ENCODE results near the gene MAP3K4. TPM values are rescaled to one million over a fixed set of nuclear protein-coding genes. Genes with fewer than 3 reads are reported as not detected.
"Not testable (repeated sequence)": the region's sequence is repeated elsewhere in the genome, so short reads cannot be mapped to it uniquely, and the experiment has no call there.

MAP3K4 gene
- total RNA-seq, 4 donors from 2014 or later: 22.5 to 38.0 (median 27.4) TPM

DNA sequence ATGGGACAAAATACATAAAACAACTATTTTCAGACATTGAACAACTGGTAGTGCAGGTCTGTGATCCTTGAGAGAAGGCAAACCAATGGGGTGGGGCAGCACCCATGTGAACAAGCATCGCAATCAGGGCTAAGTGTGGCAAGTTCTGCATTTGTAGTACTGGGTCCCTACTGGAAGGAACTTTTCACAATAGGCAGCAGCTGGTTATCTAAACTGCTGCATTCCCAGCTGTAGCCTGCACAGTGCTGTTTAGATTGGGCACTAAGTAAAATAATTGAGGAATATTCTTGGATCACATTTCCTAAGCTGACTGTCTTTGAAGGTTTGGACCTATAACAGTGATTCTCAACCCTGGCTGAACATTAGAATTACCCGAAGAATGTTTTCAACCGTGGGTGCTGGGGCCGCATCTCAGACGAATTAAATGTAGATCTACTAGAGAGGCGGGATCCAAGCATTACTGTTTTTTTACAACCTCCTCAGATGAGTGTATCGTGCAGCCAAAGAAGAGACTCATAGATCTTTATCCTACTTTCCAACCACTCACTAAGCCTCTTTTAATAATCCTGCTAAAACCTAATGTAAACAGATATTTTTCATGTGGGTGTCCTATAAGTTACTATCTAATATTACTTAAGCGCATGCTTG is 12.4 kb upstream of the MAP3K4 start:
- intact Hi-C loops (cut with DNase I): no loop called here
- TF ChIP-seq POLR2A (IDR thresholded peaks at IDR 0.05): no peak
- TF ChIP-seq, protein P1, sequence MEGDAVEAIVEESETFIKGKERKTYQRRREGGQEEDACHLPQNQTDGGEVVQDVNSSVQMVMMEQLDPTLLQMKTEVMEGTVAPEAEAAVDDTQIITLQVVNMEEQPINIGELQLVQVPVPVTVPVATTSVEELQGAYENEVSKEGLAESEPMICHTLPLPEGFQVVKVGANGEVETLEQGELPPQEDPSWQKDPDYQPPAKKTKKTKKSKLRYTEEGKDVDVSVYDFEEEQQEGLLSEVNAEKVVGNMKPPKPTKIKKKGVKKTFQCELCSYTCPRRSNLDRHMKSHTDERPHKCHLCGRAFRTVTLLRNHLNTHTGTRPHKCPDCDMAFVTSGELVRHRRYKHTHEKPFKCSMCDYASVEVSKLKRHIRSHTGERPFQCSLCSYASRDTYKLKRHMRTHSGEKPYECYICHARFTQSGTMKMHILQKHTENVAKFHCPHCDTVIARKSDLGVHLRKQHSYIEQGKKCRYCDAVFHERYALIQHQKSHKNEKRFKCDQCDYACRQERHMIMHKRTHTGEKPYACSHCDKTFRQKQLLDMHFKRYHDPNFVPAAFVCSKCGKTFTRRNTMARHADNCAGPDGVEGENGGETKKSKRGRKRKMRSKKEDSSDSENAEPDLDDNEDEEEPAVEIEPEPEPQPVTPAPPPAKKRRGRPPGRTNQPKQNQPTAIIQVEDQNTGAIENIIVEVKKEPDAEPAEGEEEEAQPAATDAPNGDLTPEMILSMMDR (IDR thresholded peaks at IDR 0.05): no peak
- 48 to 62% methylated on average over 8 of the region's 8 CpGs for WGBS, 2 donors
- no peak overlapping the region for H3K4me3 ChIP-seq
- peaks cover 0 to 8% (median 8%) of the 10 kb centered on the region in 3 donors for H3K9me3 ChIP-seq
- no peaks in the 10 kb centered on the region for H3K27me3 ChIP-seq
- H3K36me3 ChIP-seq: no peaks in the 10 kb centered on the region
- peak overlapping the region in 3 of 4 donors; percentile 2 to 50 (median 46) for H3K27ac ChIP-seq
- H3K4me1 ChIP-seq: peaks cover under 1 to 30% (median 6%) of the 10 kb centered on the region in 3 donors
- no peak for DNase-seq

DNA sequence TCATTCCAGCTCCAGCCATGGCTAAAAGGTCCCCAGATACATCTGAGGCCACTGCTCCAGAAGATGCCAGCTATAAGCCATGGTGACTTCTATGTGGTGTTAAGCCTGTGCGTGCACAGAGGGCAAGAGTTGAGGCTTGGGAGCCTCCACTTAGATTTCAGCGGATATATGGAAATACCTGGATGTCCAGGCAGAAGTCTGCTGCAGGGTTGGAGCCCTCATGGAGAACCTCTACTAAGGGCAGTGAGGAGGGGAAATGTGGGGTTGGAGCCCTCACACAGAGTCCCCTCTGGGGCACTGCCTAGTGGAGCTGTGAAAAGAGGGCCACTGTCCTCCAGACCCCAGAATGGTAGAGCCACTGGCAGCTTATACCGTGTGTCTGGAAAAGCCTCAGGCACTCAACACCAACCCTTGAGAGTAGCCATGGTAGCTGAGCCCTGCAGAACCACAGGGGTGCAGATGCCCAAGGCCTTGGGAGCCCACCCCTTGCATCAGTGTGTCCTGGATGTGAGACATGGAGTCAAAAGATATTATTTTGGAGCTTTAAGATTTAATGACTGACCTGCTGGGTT is 8.1 kb upstream of the MAP3K4 start:
- intact Hi-C loops (cut with DNase I); H3K27me3 ChIP-seq; H3K9me3 ChIP-seq; H3K4me3 ChIP-seq; DNase-seq; H3K27ac ChIP-seq; H3K36me3 ChIP-seq: not testable (repeated sequence)
- WGBS, 2 donors: 73 to 96% methylated on average over 2 to 3 of the region's 3 CpGs
- H3K4me1 ChIP-seq: peaks cover 0 to 13% (median 0%) of the 10 kb centered on the region in 3 donors

DNA sequence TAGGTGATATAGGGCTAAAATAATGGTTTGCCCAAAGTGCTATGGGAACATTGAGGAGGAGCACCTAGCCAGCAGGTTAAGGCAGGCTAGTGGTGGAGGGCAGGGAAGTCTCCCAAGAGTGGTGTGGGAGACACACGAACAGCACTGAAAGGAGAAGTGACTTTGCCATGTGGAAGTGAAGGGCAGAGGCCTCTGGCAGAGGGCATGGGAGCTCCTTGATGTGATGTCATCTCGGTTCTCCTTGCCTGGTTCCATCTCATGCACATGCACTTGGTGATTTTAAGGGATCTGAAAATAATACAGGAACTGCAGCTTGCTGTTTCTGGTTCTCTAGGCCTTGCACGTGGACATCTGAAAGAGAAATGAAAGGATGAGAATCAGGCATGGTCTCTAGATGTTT is 4.7 kb upstream of the MAP3K4 start:
- Histone ChIP-seq H3K9me3 (peaks cover 0 to 8% (median 8%) of the 10 kb centered on the region in 3 donors), H3K27ac (no peak overlapping the region), H3K27me3 (no peaks in the 10 kb centered on the region), H3K4me1 (peaks cover 0 to 9% (median 4%) of the 10 kb centered on the region in 3 donors), H3K4me3 (no peak overlapping the region), H3K36me3 (no peaks in the 10 kb centered on the region)
- DNase-seq: no peak
- TF ChIP-seq POLR2A (IDR thresholded peaks at IDR 0.05): no peak
- TF ChIP-seq, protein P1 (IDR thresholded peaks at IDR 0.05): no peak
- 73 to 79% methylated on average over 3 of the region's 3 CpGs for WGBS, 2 donors
- intact Hi-C loops (cut with DNase I): no loop called here

DNA sequence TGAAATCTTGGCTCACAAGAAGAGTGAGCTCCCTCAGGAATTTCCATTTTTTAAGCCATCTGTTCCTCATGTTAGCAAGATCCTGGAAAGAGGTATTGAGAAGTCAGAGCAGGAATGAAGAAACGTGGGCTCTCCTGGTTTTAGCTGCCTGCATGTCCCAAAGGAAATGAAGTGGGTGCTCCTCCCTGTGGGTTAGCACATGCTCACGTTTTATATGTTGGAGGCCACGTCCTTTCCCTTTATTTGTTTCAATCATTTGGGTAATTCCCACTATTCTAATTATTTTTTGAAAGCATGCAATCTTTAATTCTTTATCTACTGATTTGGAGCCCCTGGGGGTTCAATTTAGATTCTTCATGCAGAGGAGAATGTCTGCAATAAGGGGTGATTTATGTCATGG is 4.3 kb upstream of the MAP3K4 start:
- DNase-seq: no peak
- no peak overlapping the region for H3K4me3 ChIP-seq
- H3K9me3 ChIP-seq: peaks cover 0 to 8% (median 8%) of the 10 kb centered on the region in 3 donors
- H3K4me1 ChIP-seq: peaks cover 0 to 9% (median 4%) of the 10 kb centered on the region in 3 donors
- H3K36me3 ChIP-seq: no peaks in the 10 kb centered on the region
- intact Hi-C loops (cut with DNase I): no loop called here
- no peaks in the 10 kb centered on the region for H3K27me3 ChIP-seq
- no peak overlapping the region for H3K27ac ChIP-seq
- WGBS, 2 donors: 74 to 75% methylated on average over 3 of the region's 3 CpGs
- TF ChIP-seq, protein P1 (IDR thresholded peaks at IDR 0.05): no peak
- no peak for TF ChIP-seq POLR2A (IDR thresholded peaks at IDR 0.05)

DNA sequence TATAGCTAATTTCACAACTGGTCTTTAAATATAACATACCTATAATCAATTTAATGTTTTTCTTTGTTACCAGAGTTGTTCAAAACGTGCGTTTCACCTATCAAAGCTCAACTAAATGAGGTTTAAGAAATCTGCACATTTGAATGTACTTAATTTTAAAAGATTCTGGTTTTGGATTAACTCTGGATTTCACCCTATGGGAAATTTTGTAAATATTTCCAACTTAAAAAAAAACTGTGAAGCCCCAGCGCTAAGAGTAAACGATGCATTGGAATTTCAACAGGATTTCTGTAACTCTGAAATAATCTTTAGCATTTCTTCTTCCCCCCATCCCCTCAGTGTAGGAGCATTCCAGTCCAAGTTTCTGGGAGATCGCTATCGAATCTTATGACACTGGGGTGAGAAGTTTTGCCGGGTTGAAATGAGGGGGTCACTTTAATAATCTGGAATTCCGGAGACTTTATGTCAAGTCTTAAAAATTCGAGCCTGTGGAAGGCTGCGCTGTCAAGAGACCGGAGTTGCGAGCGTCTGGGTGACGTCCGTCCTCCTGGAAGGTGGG is 643 bp upstream of the MAP3K4 start:
- no peaks in the 10 kb centered on the region for H3K27me3 ChIP-seq
- H3K4me1 ChIP-seq: peaks cover 8 to 45% (median 23%) of the 10 kb centered on the region in 3 donors
- peak overlapping the region; percentile 75 to 97 (median 94) for H3K4me3 ChIP-seq
- TF ChIP-seq, protein P1 (IDR thresholded peaks at IDR 0.05): no peak
- no peak for TF ChIP-seq POLR2A (IDR thresholded peaks at IDR 0.05)
- no peaks in the 10 kb centered on the region for H3K9me3 ChIP-seq
- WGBS, 2 donors: 2 to 3% methylated on average over 8 of the region's 15 CpGs
- peak overlapping the region; percentile 89 to 98 (median 97) for H3K27ac ChIP-seq
- no peak for DNase-seq
- no peaks in the 10 kb centered on the region for H3K36me3 ChIP-seq
- intact Hi-C loops (cut with DNase I): loop anchor here (5.0 kb wide), 1 partner anchor 59 kb away; no protein-coding TSS in a partner anchor

Data from esophagus squamous epithelium (tissue), 5 donors.